DND-41 (cell line): ENCODE measurements around the gene DIAPH1.

Source experiments
- ATAC-seq: fragments of 200-7000 bp; cut with Tn5 transposase; 3 replicates; pipeline ENCODE4 v1.9.1; 2021; ENCODE audit warnings: low read depth; ENCODE audit not compliant: insufficient read depth
- DNase-seq: peaks from one replicate; pipeline ENCODE4 v3.0.0-alpha.2; 2020
- H2AFZ ChIP-seq: 2 replicates; pipeline ENCODE4 v1.6.0; 2012; ENCODE audit warnings: low read depth, low read length
- H3K27ac ChIP-seq: 2 replicates; pipeline ENCODE4 v1.5.1; 2012; ENCODE audit warnings: low read length, inconsistent platforms
- H3K27me3 ChIP-seq: fragments of 200-600 bp; sonication (generic); 2 replicates; pipeline ENCODE4 v1.6.0; 2012; ENCODE audit warnings: low read length, mild to moderate bottlenecking, inconsistent platforms; ENCODE audit not compliant: insufficient read depth, poor library complexity
- H3K36me3 ChIP-seq: 2 replicates; pipeline ENCODE4 v1.5.1; 2012; ENCODE audit warnings: low read length, inconsistent platforms; ENCODE audit not compliant: insufficient read depth
- H3K4me1 ChIP-seq: 2 replicates; pipeline ENCODE4 v1.5.1; 2012; ENCODE audit warnings: mild to moderate bottlenecking, low read length; ENCODE audit not compliant: insufficient read depth
- H3K4me2 ChIP-seq: 2 replicates; pipeline ENCODE4 v1.6.0; 2012; ENCODE audit warnings: mild to moderate bottlenecking, moderate library complexity, low read length, inconsistent platforms; ENCODE audit not compliant: insufficient read depth
- H3K4me3 ChIP-seq, 2 experiments: fragments of 200-600 bp in 1 of 2; shearing (Covaris generic) in 1 of 2; 2 replicates each; pipeline ENCODE4 v1.5.1; 2012 to 2016; ENCODE audit warnings: inconsistent platforms in 2 of 2, low read length in 2 of 2, mild to moderate bottlenecking in 2 of 2, low read depth in 1 of 2, moderate library complexity in 1 of 2
- H3K79me2 ChIP-seq: 2 replicates; pipeline ENCODE4 v1.6.0; 2012; ENCODE audit warnings: low read length, inconsistent platforms; ENCODE audit not compliant: insufficient read depth
- H3K9ac ChIP-seq: 2 replicates; pipeline ENCODE4 v1.6.0; 2012; ENCODE audit warnings: low read depth, mild to moderate bottlenecking, inconsistent platforms, low read length, moderate library complexity
- H3K9me3 ChIP-seq: 2 replicates; pipeline ENCODE4 v1.5.1; 2012; ENCODE audit warnings: low read length, moderate library complexity, mild to moderate bottlenecking, inconsistent platforms; ENCODE audit not compliant: insufficient read depth, severe bottlenecking
- H4K20me1 ChIP-seq: 2 replicates; pipeline ENCODE4 v1.6.0; 2012; ENCODE audit warnings: low read length; ENCODE audit not compliant: insufficient read depth
- CTCF ChIP-seq: IDR thresholded peaks from 2 replicates; pipeline ENCODE4 v1.5.1; 2012; ENCODE audit warnings: borderline replicate concordance, low read length, moderate library complexity, mild to moderate bottlenecking; ENCODE audit not compliant: poor library complexity, severe bottlenecking; ENCODE audit errors: extremely low read depth
- EZH2 ChIP-seq: IDR thresholded peaks from 3 replicates; pipeline ENCODE4 v1.6.1; 2012; ENCODE audit warnings: borderline replicate concordance, low read depth, mild to moderate bottlenecking, moderate library complexity, low read length, inconsistent platforms; ENCODE audit not compliant: severe bottlenecking

DIAPH1 gene

GRCh38 chr5:141527426-141527825 is 91.4 kb downstream of the DIAPH1 start:
- ATAC-seq (no peak), DNase-seq (no peak)
- H3K9me3 ChIP-seq: no peaks in the 10 kb centered on the region
- H3K4me2 ChIP-seq: no peak overlapping the region
- no peaks in the 10 kb centered on the region for H3K27me3 ChIP-seq
- H3K4me3 ChIP-seq: no peak overlapping the region
- TF ChIP-seq CTCF (no peak), EZH2 (no peak)
- no peak overlapping the region for H3K27ac ChIP-seq
- no peak overlapping the region for H3K9ac ChIP-seq
- peaks cover 100% of the 10 kb centered on the region for H3K36me3 ChIP-seq
- no peaks in the 10 kb centered on the region for H3K79me2 ChIP-seq
- no peaks in the 10 kb centered on the region for H3K4me1 ChIP-seq
- H2AFZ ChIP-seq: no peak overlapping the region
- no peaks in the 10 kb centered on the region for H4K20me1 ChIP-seq

- no peak overlapping the region for H3K4me2 ChIP-seq
- ATAC-seq: no peak
- no peaks in the 10 kb centered on the region for H4K20me1 ChIP-seq
- no peak overlapping the region for H3K27ac ChIP-seq
- H3K4me1 ChIP-seq: no peaks in the 10 kb centered on the region
- no peaks in the 10 kb centered on the region for H3K9me3 ChIP-seq
- no peaks in the 10 kb centered on the region for H3K79me2 ChIP-seq
- no peak overlapping the region for H3K9ac ChIP-seq
- DNase-seq: no peak
- H3K27me3 ChIP-seq: no peaks in the 10 kb centered on the region
- H3K36me3 ChIP-seq: peaks cover 99% of the 10 kb centered on the region
- no peak overlapping the region for H2AFZ ChIP-seq
- H3K4me3 ChIP-seq: no peak overlapping the region
- TF ChIP-seq EZH2 (no peak), CTCF (no peak)
Observed at GRCh38 chr5:141525653-141526052, 93.1 kb downstream of the DIAPH1 start.

- no peak overlapping the region for H3K9ac ChIP-seq
Observed at GRCh38 chr5:141524604-141525597, 93.9 kb downstream of the DIAPH1 start.

More at GRCh38 chr5:141524604-141525597, 93.9 kb downstream of the DIAPH1 start:
- no peak overlapping the region for H2AFZ ChIP-seq
- no peak overlapping the region for H3K4me3 ChIP-seq
- H3K79me2 ChIP-seq: no peaks in the 10 kb centered on the region
- no peaks in the 10 kb centered on the region for H3K27me3 ChIP-seq
- no peaks in the 10 kb centered on the region for H4K20me1 ChIP-seq
- no peaks in the 10 kb centered on the region for H3K9me3 ChIP-seq
- H3K27ac ChIP-seq: no peak overlapping the region
- peak; percentile 36 for DNase-seq
- peak; percentile 71 for ATAC-seq
- no peaks in the 10 kb centered on the region for H3K4me1 ChIP-seq
- H3K36me3 ChIP-seq: peaks cover 99% of the 10 kb centered on the region
- TF ChIP-seq CTCF (peak; percentile 98), EZH2 (no peak)
- H3K4me2 ChIP-seq: no peak overlapping the region
